ENCODE results near the gene NACC1. TPM values are rescaled to one million over a fixed set of nuclear protein-coding genes. Genes with fewer than 3 reads are reported as not detected.

Gene NACC1
- total and polyA plus RNA-seq, 2 of the 8 experiments (the other 6 are each of a cell fraction or from before 2014, with no cell fraction given): 234 to 301 TPM

Other genes starting within 250 kb of the NACC1 start
- 32.9 and 33.2 TPM in 2 replicates for gene DNASE2, start 236.8 kb upstream of the NACC1 start, total RNA-seq (2021; fragmentation: NEBNext Ultra II Directional; extraction: Animal tissue kit (Norgen Biotek cat#: 25700))
- 48.2 and 58.2 TPM in 2 replicates for gene DNASE2, start 236.8 kb upstream of the NACC1 start, polyA plus RNA-seq (2011; rRNA removed)
- gene KLF1, start 231.1 kb upstream of the NACC1 start, total RNA-seq (2021; fragmentation: NEBNext Ultra II Directional; extraction: Animal tissue kit (Norgen Biotek cat#: 25700)): 0.59 and 0.84 TPM in 2 replicates
- 0.91 and 1.0 TPM in 2 replicates for gene KLF1, start 231.1 kb upstream of the NACC1 start, polyA plus RNA-seq (2011; rRNA removed)
- 63.8 and 67.3 TPM in 2 replicates for gene GCDH, start 227.1 kb upstream of the NACC1 start, total RNA-seq (2021; fragmentation: NEBNext Ultra II Directional; extraction: Animal tissue kit (Norgen Biotek cat#: 25700))
- 89.4 and 134 TPM in 2 replicates for gene GCDH, start 227.1 kb upstream of the NACC1 start, polyA plus RNA-seq (2011; rRNA removed)
- 0.46 and 0.97 TPM in 2 replicates for gene SYCE2, start 199.0 kb upstream of the NACC1 start, total RNA-seq (2021; fragmentation: NEBNext Ultra II Directional; extraction: Animal tissue kit (Norgen Biotek cat#: 25700))
- 0.69 and 0.71 TPM in 2 replicates for gene SYCE2, start 199.0 kb upstream of the NACC1 start, polyA plus RNA-seq (2011; rRNA removed)
- gene FARSA, start 184.6 kb upstream of the NACC1 start, total RNA-seq (2021; fragmentation: NEBNext Ultra II Directional; extraction: Animal tissue kit (Norgen Biotek cat#: 25700)): 103 and 108 TPM in 2 replicates
- 61.0 and 100 TPM in 2 replicates for gene FARSA, start 184.6 kb upstream of the NACC1 start, polyA plus RNA-seq (2011; rRNA removed)
- gene CALR, start 179.7 kb upstream of the NACC1 start, total RNA-seq (2021; fragmentation: NEBNext Ultra II Directional; extraction: Animal tissue kit (Norgen Biotek cat#: 25700)): 1,155 and 1,177 TPM in 2 replicates
- gene CALR, start 179.7 kb upstream of the NACC1 start, polyA plus RNA-seq (2011; rRNA removed): 418 and 591 TPM in 2 replicates
- gene RAD23A, start 172.4 kb upstream of the NACC1 start, total RNA-seq (2021; fragmentation: NEBNext Ultra II Directional; extraction: Animal tissue kit (Norgen Biotek cat#: 25700)): 73.3 and 76.1 TPM in 2 replicates
- 40.0 and 80.1 TPM in 2 replicates for gene RAD23A, start 172.4 kb upstream of the NACC1 start, polyA plus RNA-seq (2011; rRNA removed)
- 42.2 and 45.5 TPM in 2 replicates for gene GADD45GIP1, start 161.0 kb upstream of the NACC1 start, total RNA-seq (2021; fragmentation: NEBNext Ultra II Directional; extraction: Animal tissue kit (Norgen Biotek cat#: 25700))
- 42.6 and 58.5 TPM in 2 replicates for gene GADD45GIP1, start 161.0 kb upstream of the NACC1 start, polyA plus RNA-seq (2011; rRNA removed)
- gene DAND5, start 148.7 kb upstream of the NACC1 start, total RNA-seq (2021; fragmentation: NEBNext Ultra II Directional; extraction: Animal tissue kit (Norgen Biotek cat#: 25700)): 0.17 and 0.25 TPM in 2 replicates
- gene DAND5, start 148.7 kb upstream of the NACC1 start, polyA plus RNA-seq (2011; rRNA removed): 0.13 and 0.14 TPM in 2 replicates
- gene NFIX, start 122.8 kb upstream of the NACC1 start, total RNA-seq (2021; fragmentation: NEBNext Ultra II Directional; extraction: Animal tissue kit (Norgen Biotek cat#: 25700)): 0.20 and 0.27 TPM in 2 replicates
- 0.03 and 0.08 TPM in 2 replicates for gene NFIX, start 122.8 kb upstream of the NACC1 start, polyA plus RNA-seq (2011; rRNA removed)
- 0.58 and 0.65 TPM in 2 replicates for gene LYL1, start 15.4 kb upstream of the NACC1 start, total RNA-seq (2021; fragmentation: NEBNext Ultra II Directional; extraction: Animal tissue kit (Norgen Biotek cat#: 25700))
- 0.76 and 1.0 TPM in 2 replicates for gene LYL1, start 15.4 kb upstream of the NACC1 start, polyA plus RNA-seq (2011; rRNA removed)
- gene TRMT1, start 1.5 kb upstream of the NACC1 start, total RNA-seq (2021; fragmentation: NEBNext Ultra II Directional; extraction: Animal tissue kit (Norgen Biotek cat#: 25700)): 96.6 and 99.3 TPM in 2 replicates
- 77.4 and 118 TPM in 2 replicates for gene TRMT1, start 1.5 kb upstream of the NACC1 start, polyA plus RNA-seq (2011; rRNA removed)
- gene STX10, start 32.1 kb downstream of the NACC1 start, total RNA-seq (2021; fragmentation: NEBNext Ultra II Directional; extraction: Animal tissue kit (Norgen Biotek cat#: 25700)): 50.8 and 53.0 TPM in 2 replicates
- gene STX10, start 32.1 kb downstream of the NACC1 start, polyA plus RNA-seq (2011; rRNA removed): 80.1 and 86.8 TPM in 2 replicates
- 137 and 138 TPM in 2 replicates for gene IER2, start 32.1 kb downstream of the NACC1 start, total RNA-seq (2021; fragmentation: NEBNext Ultra II Directional; extraction: Animal tissue kit (Norgen Biotek cat#: 25700))
- 84.5 and 151 TPM in 2 replicates for gene IER2, start 32.1 kb downstream of the NACC1 start, polyA plus RNA-seq (2011; rRNA removed)

Measured in H1 (cell line).